Activated effector memory CD4-positive, alpha-beta T cell treated with Interleukin-2 at 50 U/mL for 16 hours (primary cell): Measurements from ENCODE around the gene C15orf39.
"Not testable (repeated sequence)": the region's sequence is repeated elsewhere in the genome, so short reads cannot be mapped to it uniquely, and the experiment has no call there.

Source experiments
- DNase-seq: peaks from one replicate; pipeline ENCODE4 v3.0.0-alpha.2; 2020

Gene C15orf39

GRCh38 chr15:75213212-75213767 is 11.6 kb downstream of the C15orf39 start:
- no peak for DNase-seq

DNA sequence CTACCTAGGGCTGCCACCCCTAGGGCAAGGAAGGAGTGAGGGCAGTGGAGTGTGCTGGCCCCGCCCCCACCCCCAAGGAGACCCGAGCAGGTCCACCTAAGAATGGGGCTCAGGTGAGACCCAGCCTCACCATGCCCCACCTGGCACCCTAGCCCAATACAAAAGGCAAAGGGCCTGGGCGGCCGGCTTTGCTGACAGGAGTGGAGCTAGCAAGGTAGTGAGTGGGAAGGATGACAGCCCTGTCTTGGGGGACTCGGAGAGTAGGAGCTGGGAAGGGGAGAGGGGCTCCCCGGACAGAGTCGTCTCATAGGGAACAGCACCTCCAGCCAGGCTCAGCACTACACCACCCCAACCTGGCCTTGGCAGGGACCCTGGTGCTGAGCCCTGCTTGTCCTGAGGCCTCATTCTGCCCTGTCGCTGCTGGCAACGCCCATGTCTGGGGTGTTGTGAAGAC is 12.1 kb downstream of the C15orf39 start:
- no peak for DNase-seq

GRCh38 chr15:75214293-75215096 is 12.8 kb downstream of the C15orf39 start:
- no peak for DNase-seq

DNA sequence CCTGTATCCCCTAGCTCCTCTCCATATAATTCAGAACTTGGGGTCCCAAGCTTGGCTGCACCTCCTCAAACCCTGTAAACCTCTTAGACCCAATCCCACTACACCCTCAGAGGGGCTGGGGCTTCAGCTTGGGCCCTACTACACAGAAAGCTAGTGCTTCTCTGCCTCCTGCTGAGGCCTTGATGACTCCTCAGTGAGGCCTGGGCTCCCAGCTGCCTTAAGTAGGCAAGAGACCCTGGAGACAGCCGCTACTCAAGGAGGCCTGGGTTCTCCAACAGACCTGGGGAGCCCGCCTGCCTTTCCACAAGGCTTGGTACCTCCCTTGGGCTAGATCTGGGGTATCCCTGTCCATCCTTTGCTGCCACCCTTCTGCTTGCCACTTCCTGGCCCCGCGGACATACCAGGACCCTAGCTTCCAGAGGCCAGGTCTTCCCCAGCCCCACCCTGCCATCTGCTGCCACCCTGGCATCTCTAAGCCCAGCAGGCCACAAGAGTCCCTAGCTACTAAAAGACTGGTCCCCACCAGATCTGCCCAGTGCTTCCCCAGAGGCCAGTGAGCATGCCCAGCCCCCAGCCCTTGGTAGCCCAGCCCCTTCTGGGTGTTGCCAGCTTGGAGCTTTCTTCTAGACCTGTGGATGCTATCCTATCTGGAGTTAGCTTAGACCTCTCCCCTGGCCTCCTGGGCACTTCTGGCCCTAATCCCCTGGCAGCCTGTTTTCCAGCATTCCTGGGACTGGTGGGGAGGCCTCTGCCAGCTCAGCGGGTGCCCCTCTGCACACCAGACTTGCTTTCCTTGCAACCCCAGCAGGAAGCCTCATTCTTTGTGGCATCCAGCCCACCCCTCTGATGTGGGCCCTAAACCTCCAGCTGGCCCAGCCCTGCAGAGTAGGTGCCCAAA is 13.7 kb downstream of the C15orf39 start:
- no peak for DNase-seq

- no peak for DNase-seq
Measured at GRCh38 chr15:75217012-75217411, 15.3 kb downstream of the C15orf39 start.

- DNase-seq = not testable (repeated sequence)
Measured at GRCh38 chr15:75217574-75217973, 15.9 kb downstream of the C15orf39 start.

- DNase-seq = not testable (repeated sequence)
Measured at GRCh38 chr15:75219507-75219929, 17.8 kb downstream of the C15orf39 start.

- no peak for DNase-seq
Measured at GRCh38 chr15:75223688-75224087, 22.0 kb downstream of the C15orf39 start.

DNA sequence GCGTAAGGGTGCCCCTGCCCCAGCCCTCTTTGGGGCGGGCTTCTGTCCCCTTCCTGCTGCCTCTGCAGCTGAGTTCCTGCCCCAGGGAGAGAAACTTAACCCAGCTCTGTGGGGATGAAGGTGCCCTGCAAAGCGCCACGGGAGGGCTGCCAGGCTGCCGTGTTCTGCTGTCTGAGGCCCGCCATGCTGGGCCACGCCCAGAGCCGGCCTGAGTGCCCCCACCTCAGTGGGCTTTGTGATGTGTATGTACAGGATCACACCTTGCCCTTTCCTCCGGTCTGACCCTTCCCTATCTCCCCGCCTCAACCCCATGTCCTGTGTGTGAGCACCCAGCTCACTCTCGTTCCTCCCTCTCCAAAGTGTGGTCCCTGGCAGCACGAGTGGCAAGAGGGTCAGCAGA is 22.6 kb downstream of the C15orf39 start:
- DNase-seq = no peak

GRCh38 chr15:75225102-75225836 is 23.6 kb downstream of the C15orf39 start:
- DNase-seq = not testable (repeated sequence)

GRCh38 chr15:75225951-75226732 is 24.5 kb downstream of the C15orf39 start:
- DNase-seq = no peak

DNA sequence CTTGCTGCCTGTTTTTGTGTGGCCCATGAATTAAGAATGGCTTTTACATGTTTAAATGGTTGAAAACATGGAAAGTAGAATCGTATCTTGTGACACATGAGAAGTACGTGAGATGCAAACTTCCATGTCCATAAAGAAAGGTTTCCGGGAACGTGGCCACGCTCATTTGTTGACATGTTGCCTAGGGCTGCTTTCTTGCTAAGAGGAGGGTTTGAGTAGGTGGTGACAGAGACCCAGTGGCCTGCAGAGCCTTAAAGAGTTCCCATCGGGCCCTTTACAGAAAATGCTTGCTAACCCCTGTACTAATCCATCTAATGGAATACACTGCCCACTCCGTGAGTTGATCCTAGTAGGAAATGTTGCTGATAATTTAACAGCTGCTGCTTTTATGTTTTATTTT is 25.4 kb downstream of the C15orf39 start:
- not testable (repeated sequence) for DNase-seq

- DNase-seq = no peak
Measured at GRCh38 chr15:75227663-75228280, 26.1 kb downstream of the C15orf39 start.

DNA sequence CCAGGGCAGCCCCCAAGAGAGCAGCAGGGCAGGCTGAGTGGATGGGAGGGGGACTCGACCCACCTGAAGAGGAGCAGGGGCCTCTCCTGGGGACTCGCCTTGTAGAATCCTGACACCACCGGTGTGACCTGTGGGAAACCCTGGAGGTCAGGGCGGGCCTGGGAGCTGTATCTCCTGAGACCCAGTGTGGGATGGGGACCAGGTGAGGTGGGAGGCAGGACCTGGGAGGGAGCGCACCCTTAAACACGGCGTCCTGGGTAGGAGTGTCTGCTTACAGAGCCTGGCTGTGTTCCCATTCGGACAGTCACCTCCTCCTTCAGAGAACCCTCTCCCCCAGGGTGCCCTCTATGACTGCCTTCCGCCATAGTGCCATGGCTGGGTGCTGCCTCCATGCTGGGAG is 27.1 kb downstream of the C15orf39 start:
- DNase-seq = no peak

DNA sequence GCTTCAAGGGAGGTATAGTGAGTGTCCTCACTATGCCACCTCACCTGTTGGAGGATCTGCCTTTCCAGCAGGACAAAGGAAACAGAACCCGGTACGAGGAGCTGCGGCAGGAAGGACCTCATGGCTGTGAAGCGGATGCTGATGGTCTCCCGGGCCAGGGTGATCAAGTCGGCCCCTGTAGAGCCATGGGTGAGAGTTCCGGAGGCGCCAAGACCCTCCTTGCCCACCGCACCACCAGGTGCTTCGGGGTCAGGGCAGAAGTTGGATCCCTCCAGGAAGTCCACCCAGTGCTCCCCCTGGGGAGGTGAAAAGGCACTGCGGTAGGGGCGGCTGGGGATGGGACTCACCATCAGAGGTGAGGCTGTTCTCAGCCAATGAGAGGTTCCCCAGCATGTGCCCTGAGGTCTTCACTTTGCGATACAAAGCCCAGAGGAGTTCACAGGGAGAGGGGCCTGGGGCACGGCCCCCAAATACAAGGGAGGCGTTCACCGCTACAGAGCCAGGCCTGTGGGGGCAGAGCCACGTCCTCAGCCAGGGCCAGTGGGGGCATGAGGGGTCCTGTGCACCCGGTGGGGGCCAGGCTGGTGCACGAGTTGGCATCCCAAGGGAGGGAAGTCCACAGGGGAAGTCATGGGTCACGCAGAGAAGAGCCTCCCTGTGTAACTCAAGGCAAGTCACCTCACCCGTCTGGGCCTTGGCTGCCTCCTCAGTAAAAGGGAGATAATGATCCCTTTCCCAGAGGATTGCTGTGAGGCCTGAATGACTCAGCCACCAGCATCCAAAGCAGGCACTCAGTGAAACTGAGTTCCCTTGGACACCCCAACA is 27.7 kb downstream of the C15orf39 start:
- DNase-seq = no peak

- DNase-seq = no peak
Measured at GRCh38 chr15:75230016-75230343, 28.3 kb downstream of the C15orf39 start.

DNA sequence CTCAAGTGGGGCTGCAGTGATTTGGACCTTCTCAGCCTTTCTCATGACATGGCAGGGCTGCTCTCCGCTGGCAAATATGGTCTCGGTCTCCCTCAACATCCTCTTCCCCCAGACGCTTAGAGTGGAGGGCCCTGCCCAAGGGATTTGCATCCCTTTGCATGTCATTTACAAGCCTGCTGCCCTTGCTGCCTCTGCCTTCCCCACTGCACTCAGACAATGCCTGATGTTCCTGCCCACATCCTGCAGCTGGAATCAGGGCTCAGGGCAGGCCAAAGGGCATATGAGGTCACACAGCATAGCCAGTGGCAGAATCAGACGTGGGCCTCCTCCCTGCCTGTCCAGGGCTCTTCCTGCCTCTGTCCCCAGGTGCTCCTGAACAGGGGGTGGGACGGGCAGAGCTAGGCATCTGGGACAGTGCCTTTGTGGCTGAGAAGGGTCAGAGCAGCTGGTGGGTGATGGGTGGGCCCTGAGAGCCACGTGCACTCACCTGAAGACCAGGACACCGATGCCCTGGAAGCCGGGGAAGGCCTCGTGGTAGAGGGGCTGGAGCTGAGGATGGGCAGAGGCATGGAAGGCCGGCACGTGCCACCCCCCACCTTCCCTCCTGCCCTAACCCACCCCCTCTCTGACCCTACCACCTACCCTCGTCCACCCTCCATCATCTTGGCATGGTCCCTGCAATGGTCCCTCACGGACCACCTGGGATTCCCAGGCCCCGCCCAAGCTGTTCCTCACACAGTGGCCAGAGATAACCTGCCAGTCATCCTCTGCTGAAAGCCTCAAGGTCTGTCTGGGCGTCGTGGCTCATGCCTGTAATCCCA is 29.1 kb downstream of the C15orf39 start:
- DNase-seq = no peak

DNA sequence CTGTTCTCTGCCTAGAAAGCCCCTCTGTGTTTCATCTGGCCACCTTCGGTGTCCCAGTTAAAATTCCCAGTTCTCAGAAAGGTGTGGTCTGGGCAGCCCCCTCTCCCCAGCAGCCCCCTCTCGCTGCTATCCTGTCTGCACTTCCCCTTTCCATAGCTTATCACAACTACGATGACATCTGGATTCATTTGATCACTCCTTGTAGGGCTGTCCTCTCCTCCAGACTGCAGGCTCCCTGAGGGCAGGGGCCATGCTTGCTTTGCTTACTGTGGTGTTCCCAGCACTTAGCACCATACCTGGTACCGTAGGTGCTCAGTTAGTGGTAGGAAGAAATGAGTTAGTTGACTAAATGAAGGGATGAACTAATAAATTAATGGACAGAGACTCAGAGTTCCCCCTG is 30.2 kb downstream of the C15orf39 start:
- DNase-seq = no peak

DNA sequence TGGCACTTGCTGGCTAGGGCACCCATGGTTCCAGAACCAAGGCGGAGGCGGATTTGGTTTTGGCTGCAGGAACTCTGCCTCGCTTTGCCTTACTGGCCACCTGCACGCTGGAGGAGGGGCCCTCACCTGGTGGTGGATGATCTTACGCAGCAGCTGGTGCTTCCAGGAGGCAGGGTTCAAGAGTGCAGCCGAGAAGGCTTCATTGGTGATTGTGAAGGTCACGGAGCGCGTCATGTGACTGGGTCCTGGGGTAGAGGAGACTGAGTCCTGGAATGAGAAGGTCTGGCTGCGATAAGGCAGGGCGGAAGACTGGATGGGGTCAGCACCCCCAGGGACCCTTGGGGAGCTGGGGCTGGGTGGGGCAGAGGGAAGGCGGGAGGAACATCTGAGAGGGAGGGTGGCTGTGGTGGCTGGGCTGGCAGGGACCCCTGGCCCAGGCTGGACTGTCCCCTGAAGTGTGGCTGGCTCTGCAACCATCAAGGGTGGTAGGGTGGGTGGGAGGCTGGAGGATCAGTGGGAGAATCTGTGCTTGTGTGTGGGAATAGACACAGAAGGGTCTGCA is 30.7 kb downstream of the C15orf39 start:
- no peak for DNase-seq
